UCSD-AML1 (cell line): Measurements from ENCODE around the gene PCDHGA6.
"Not testable (repeated sequence)": the region's sequence is repeated elsewhere in the genome, so short reads cannot be mapped to it uniquely, and the experiment has no call there.

Experiments
- DNase-seq: peaks from one replicate; lab custom pipeline; 2025; ENCODE audit not compliant: unreplicated experiment; lab: John Stamatoyannopoulos, UW

Gene PCDHGA6

DNA sequence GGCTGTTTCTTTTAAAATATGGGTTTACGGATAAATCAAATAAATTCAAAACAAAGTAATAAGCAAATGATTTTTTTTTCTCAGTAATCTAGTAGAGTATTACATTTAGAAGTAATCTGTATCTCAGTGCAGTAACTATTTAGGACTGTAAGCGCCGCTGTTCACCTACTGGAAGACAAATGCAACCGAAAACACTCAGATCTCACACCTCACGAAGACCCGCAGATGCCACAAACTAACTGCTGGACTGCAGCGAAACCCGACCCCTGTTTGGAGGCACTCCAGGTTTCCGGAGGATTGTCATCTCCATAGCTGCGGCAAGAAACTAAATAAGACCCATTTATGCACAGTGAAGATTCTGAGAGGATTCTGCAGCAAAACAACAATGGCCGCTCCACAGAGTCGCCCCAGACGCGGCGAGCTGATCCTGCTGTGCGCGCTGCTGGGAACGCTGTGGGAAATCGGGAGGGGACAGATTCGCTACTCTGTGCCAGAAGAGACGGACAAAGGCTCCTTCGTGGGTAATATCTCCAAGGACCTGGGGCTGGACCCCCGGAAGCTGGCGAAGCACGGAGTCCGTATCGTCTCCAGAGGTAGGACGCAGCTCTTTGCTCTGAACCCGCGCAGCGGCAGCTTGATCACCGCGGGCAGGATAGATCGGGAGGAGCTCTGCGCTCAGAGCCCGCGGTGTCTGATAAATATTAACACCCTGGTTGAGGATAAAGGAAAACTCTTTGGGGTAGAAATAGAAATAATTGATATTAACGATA, 18.9 kb downstream of the PCDHGA6 start, which contains the start of gene PCDHGA8:
Gene PCDHGA8 (plus strand): TSS at position 205 of the 770 bp plus-strand sequence. CDS start 181 bp downstream, at position 386.
- DNase-seq = no peak

DNA sequence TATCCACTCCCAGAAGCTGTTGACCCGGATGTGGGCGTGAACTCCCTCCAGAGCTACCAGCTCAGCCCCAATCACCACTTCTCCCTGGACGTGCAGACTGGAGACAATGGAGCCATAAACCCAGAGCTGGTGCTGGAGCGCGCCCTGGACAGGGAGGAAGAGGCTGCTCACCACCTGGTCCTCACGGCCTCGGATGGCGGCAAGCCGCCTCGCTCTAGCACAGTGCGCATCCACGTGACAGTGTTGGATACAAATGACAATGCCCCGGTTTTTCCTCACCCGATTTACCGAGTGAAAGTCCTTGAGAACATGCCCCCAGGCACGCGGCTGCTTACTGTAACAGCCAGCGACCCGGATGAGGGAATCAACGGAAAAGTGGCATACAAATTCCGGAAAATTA, 19.6 kb downstream of the PCDHGA6 start:
- DNase-seq = no peak

DNA sequence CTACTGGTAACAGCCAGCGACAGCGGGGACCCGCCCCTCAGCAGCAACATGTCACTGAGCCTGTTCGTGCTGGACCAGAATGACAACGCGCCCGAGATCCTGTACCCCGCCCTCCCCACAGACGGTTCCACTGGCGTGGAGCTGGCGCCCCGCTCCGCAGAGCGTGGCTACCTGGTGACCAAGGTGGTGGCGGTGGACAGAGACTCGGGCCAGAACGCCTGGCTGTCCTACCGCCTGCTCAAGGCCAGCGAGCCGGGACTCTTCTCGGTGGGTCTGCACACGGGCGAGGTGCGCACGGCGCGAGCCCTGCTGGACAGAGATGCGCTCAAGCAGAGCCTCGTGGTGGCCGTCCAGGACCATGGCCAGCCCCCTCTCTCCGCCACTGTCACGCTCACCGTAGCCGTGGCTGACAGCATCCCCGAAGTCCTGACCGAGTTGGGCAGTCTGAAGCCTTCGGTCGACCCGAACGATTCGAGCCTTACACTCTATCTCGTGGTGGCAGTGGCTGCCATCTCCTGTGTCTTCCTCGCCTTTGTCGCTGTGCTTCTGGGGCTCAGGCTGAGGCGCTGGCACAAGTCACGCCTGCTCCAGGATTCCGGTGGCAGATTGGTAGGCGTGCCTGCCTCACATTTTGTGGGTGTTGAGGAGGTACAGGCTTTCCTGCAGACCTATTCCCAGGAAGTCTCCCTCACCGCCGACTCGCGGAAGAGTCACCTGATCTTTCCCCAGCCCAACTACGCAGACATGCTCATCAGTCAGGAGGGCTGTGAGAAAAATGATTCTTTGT, 20.9 kb downstream of the PCDHGA6 start:
- not testable (repeated sequence) for DNase-seq

DNA sequence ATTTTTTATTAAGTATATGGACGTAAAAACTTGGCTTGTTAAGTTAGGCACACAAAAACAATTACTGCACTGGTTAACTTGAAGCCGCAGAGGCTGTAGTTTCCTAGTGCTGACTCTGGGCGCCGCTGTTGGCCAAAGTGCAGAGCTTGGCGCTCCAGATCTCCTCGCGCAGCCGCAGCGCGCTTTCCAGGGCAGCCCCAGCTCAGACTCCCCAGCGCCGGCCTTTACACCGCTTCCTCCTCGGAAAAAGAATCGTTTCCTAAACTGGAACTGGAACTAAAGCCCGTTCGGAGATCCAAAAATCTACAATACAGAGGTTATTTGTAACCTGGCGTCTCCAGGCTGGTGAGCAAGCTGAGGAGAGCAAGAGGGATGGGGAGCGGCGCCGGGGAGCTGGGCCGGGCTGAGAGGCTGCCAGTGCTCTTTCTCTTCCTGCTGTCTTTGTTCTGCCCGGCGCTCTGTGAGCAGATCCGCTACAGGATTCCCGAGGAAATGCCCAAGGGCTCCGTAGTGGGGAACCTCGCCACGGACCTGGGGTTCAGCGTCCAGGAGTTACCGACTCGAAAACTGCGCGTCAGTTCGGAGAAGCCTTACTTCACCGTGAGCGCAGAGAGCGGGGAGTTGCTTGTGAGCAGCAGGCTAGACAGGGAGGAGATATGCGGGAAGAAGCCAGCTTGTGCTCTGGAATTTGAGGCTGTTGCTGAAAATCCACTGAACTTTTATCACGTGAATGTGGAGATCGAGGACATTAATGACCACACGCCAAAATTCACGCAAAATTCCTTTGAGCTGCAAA, 24.3 kb downstream of the PCDHGA6 start, which contains the start of gene PCDHGB5:
Gene PCDHGB5 (plus strand): TSS at position 192 of the 796 bp plus-strand sequence. CDS start 181 bp downstream, at position 373.
- DNase-seq = not testable (repeated sequence)

DNA sequence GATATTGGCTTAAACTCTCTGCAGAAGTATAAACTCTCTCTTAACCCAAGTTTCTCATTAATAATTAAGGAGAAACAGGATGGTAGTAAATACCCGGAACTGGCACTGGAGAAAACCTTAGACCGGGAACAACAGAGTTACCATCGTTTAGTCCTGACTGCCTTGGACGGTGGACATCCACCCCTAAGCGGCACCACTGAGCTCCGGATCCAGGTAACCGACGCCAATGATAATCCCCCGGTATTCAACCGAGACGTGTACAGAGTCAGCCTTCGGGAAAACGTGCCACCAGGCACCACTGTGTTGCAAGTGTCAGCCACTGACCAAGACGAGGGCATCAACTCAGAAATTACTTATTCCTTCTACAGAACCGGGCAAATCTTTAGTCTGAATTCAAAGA, 24.9 kb downstream of the PCDHGA6 start:
- DNase-seq = no peak

DNA sequence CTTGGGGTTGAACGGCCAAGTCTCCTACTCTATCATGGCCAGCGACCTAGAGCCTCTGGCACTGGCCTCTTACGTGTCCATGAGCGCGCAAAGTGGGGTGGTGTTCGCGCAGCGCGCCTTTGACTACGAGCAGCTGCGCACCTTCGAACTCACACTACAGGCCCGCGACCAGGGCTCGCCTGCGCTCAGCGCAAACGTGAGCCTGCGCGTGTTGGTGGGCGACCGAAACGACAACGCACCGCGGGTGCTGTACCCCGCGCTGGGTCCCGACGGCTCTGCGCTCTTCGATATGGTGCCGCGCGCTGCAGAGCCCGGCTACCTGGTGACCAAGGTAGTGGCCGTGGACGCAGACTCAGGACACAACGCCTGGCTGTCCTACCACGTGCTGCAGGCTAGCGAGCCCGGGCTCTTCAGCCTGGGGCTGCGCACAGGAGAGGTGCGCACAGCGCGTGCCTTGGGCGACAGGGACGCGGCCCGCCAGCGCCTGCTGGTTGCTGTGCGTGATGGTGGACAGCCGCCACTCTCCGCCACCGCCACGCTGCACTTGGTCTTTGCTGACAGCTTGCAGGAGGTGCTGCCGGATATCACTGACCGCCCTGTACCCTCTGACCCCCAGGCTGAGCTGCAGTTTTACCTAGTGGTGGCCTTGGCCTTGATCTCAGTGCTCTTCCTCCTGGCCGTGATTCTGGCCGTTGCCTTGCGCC, 26.0 kb downstream of the PCDHGA6 start:
- DNase-seq = no peak

DNA sequence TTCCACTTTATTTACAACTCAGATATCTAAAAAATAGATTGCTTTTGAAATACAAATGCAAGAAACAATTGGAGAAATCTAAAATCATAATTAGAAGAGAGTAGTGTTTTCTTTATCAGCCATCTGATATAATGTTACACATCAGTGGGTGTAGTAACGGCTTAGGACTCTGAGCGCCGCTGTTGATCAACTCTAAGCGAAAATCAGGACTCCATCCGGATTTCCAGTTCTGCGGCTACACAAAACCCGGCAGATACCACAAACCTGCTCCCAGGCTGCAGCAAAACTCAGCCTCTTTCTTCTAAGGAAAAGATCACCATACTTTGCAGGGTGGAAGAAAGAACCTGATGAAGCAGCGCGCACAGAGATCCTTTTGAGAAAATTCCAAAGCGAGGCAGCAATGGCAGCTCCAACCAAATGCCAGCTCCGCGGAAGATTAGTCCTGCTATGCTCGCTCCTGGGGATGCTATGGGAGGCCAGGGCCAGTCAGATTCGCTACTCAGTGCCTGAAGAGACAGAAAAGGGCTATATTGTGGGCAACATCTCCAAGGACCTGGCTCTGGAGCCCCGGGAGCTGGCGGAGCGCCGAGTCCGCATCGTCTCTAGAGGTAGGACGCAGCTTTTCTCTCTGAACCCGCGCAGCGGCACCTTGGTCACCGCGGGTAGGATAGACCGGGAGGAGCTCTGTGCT, 29.0 kb downstream of the PCDHGA6 start, which contains the start of gene PCDHGA9:
Gene PCDHGA9 (plus strand): TSS at position 226 of the 691 bp plus-strand sequence. CDS start 175 bp downstream, at position 401.
- DNase-seq = no peak

DNA sequence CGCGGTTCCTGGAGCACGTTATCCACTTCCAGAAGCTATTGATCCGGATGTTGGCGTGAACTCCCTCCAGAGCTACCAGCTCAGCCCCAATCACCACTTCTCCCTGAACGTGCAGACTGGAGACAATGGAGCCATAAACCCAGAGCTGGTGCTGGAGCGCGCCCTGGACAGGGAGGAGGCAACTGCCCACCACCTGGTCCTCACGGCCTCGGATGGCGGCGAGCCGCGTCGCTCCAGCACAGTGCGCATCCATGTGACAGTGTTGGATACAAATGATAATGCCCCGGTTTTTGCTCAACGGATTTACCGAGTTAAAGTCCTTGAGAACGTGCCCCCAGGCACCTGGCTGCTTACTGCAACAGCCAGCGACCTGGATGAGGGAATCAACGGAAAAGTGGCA, 29.7 kb downstream of the PCDHGA6 start:
- DNase-seq = no peak

DNA sequence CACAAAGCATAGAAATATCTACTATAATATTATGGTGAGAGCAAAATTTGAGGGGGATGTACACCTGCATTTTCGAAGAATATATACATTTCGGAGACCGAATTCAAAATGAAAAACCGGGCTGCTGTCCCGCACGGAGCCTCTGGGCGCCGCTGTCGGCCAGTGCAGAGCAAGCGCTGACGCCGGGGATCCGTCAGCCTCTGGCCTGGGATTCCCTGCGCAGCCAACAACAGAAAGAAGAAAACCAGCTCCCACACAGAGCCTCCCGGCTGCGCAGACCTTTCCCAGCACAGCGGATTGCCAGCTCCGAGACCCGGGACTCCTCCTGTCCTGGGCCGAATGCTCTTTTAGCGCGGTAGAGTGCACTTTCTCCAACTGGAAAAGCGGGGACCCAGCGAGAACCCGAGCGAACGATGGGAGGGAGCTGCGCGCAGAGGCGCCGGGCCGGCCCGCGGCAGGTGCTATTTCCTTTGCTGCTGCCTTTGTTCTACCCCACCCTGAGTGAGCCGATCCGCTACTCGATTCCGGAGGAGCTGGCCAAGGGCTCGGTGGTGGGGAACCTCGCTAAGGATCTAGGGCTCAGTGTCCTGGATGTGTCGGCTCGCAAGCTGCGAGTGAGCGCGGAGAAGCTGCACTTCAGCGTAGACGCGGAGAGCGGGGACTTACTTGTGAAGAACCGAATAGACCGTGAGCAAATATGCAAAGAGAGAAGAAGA, 34.3 kb downstream of the PCDHGA6 start, which contains the start of gene PCDHGB6:
Gene PCDHGB6 (plus strand): TSS at position 232 of the 716 bp plus-strand sequence. CDS start 182 bp downstream, at position 414.
- not testable (repeated sequence) for DNase-seq

DNA sequence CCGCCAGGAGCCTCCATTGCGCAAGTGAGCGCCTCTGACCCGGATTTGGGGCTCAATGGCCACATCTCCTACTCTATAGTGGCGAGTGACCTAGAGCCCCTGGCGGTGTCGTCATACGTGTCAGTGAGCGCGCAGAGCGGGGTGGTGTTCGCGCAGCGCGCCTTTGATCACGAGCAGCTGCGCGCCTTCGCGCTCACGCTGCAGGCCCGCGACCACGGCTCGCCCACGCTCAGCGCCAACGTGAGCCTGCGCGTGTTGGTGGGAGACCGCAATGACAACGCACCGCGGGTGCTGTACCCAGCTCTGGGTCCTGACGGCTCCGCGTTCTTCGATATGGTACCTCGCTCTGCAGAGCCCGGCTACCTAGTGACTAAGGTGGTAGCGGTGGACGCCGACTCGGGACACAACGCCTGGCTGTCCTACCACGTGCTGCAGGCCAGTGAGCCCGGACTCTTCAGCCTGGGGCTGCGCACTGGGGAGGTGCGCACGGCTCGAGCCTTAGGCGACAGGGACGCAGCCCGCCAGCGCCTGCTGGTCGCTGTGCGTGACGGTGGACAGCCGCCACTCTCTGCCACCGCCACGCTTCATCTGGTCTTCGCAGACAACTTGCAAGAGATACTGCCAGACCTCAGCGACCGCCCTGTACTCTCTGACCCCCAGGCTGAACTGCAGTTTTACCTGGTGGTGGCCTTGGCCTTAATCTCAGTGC, 36.1 kb downstream of the PCDHGA6 start:
- DNase-seq = no peak

DNA sequence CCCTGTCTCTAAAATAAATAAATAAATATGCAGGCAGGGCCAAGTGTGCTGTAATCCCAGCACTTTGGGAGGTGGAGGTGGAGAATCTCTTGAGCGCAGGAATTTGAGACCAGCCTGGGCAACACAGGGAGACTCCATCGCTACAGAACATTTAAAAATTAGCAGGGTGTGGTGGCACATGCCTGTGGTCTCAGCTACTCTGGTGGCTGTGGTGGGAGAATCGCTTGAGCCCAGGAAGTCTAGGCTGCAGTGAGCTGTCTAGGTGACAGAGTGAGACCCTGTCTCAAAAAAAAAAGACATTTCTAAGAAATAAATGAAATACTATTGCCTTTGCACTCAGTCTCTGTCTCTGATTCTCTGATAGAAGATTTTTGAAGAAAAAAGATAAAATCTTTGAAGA, 37.9 kb downstream of the PCDHGA6 start:
- no peak for DNase-seq

DNA sequence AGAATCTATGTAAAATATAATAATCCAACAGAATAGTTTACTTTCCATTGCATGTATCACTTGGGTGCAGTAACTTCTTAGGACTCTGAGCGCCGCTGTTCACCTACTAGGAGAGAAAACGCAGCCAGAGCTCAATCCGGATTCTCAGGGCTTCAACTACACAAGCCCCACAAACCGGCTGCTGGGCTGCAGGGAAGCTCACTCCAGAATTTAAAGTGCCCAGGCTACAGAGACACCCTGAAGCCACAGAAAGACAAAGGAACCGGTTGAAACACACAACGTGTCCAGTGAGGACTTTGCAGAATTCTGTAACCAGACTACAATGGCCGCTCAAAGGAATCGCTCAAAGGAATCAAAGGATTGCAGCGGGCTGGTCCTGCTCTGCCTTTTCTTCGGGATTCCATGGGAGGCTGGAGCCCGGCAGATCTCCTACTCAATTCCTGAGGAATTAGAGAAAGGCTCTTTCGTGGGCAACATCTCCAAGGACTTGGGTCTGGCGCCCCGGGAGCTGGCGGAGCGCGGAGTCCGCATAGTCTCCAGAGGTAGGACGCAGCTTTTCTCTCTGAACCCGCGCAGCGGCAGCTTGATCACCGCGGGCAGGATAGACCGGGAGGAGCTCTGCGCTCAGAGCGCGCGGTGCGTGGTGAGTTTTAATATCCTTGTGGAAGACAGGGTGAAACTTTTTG, 39.3 kb downstream of the PCDHGA6 start, which contains the start of gene PCDHGA10:
Gene PCDHGA10 (plus strand): TSS at position 134 of the 686 bp plus-strand sequence. CDS start 189 bp downstream, at position 323.
- peak; percentile 23 for DNase-seq

DNA sequence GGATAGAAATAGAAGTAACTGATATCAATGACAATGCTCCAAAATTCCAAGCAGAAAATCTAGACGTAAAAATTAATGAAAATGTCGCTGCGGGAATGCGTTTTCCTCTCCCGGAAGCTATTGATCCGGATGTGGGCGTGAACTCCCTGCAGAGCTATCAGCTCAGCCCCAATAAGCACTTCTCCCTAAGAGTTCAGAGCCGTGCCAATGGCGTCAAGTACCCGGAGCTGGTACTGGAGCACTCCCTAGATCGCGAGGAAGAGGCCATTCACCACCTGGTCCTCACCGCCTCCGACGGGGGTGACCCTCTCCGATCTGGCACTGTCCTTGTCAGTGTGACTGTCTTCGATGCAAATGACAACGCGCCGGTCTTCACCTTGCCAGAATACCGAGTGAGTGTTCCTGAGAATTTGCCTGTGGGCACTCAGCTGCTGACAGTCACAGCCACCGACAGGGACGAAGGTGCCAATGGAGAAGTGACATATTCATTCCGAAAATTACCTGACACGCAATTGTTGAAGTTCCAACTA, 39.9 kb downstream of the PCDHGA6 start:
- DNase-seq = no peak

DNA sequence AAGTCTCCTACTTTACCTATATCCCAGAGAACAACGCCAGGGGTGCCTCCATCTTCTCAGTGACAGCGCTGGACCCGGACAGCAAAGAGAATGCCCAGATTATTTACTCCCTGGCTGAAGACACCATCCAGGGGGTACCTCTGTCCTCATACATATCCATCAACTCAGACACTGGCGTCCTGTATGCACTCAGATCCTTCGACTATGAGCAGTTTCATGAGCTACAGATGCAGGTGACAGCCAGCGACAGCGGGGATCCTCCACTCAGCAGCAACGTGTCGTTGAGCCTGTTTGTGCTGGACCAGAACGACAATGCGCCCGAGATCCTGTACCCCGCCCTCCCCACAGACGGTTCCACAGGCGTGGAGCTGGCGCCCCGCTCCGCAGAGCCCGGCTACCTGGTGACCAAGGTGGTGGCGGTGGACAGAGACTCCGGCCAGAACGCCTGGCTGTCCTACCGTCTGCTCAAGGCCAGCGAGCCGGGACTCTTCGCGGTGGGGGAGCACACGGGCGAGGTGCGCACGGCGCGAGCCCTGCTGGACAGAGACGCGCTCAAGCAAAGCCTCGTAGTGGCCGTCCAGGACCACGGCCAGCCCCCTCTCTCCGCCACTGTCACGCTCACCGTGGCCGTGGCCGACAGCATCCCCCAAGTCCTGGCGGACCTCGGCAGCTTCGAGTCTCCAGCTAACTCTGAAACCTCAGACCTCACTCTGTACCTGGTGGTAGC, 41.0 kb downstream of the PCDHGA6 start:
- DNase-seq = not testable (repeated sequence)

DNA sequence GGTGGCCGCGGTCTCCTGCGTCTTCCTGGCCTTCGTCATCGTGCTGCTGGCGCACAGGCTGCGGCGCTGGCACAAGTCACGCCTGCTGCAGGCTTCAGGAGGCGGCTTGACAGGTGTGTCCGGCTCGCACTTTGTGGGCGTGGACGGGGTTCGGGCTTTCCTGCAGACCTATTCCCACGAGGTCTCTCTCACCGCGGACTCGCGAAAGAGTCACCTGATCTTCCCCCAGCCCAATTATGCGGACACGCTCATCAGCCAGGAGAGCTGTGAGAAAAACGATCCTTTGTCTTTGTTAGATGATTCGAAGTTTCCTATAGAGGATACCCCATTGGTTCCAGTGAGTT, 41.6 kb downstream of the PCDHGA6 start:
- DNase-seq = not testable (repeated sequence)

DNA sequence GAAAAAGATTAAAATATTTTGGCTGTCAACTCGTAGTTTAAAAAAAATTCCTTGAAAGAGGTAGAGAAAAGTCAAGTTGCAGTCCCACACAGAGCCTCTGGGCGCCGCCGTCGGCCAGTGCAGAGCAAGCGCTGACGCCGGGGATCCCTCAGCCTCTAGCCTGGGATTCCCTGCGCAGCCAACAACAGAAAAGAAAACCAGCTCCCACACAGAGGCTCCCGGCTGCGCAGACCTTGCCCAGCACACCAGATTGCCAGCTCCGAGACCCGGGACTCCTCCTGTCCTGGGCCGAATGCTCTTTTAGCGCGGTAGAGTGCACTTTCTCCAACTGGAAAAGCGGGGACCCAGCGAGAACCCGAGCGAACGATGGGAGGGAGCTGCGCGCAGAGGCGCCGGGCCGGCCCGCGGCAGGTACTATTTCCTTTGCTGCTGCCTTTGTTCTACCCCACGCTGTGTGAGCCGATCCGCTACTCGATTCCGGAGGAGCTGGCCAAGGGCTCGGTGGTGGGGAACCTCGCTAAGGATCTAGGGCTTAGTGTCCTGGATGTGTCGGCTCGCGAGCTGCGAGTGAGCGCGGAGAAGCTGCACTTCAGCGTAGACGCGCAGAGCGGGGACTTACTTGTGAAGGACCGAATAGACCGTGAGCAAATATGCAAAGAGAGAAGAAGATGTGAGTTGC, 43.9 kb downstream of the PCDHGA6 start, which contains the start of gene PCDHGB7:
Gene PCDHGB7 (plus strand): TSS at position 184 of the 679 bp plus-strand sequence. CDS start 183 bp downstream, at position 367.
- peak; percentile 73 for DNase-seq
